ENCODE results near the gene PRPF40B. TPM values are rescaled to one million over a fixed set of nuclear protein-coding genes. Genes with fewer than 3 reads are reported as not detected.

Gene PRPF40B
- total and polyA plus RNA-seq, 2 of the 13 experiments (the other 11 are each of a cell fraction or from before 2014, with no cell fraction given), result 5.0 to 7.8 TPM

- no peak for TF ChIP-seq RNF219 (CRISPR knock-in tag; IDR thresholded peaks at IDR 0.05)
- TF ChIP-seq ZMAT5 (CRISPR knock-in tag; IDR thresholded peaks at IDR 0.05; ENCODE audit: borderline replicate concordance, low read depth), result no peak
- TF ChIP-seq PHF21A (CRISPR knock-in tag; IDR thresholded peaks at IDR 0.05), result peak; percentile 38; the same call in 1 of the 2 replicates
- TF ChIP-seq ZNF20 (CRISPR knock-in tag; IDR thresholded peaks at IDR 0.05), result no peak
- no peak for TF ChIP-seq THYN1 (CRISPR knock-in tag; IDR thresholded peaks at IDR 0.05; ENCODE audit: borderline replicate concordance, low read depth)
- peak; percentile 48; the same call in 1 of the 2 replicates for TF ChIP-seq SOX5 (CRISPR knock-in tag; IDR thresholded peaks at IDR 0.05; ENCODE audit: borderline replicate concordance)
- no peak for TF ChIP-seq ZNF775 (CRISPR knock-in tag; IDR thresholded peaks at IDR 0.05; ENCODE audit: borderline replicate concordance)
- no peak for TF ChIP-seq ZNF513 (CRISPR knock-in tag; conservative IDR thresholded peaks at IDR 0.05)
- no peak for TF ChIP-seq HMGXB3 (CRISPR knock-in tag; IDR thresholded peaks at IDR 0.05; ENCODE audit: borderline replicate concordance)
- TF ChIP-seq ISX (CRISPR knock-in tag; conservative IDR thresholded peaks at IDR 0.05), result no peak
- TF ChIP-seq NR2F6 (IDR thresholded peaks at IDR 0.05), result no peak
- TF ChIP-seq NR2F6 (CRISPR knock-in tag; IDR thresholded peaks at IDR 0.05), result peak; percentile 29; the same call in 1 of the 2 replicates
- no peak for TF ChIP-seq SKIL (CRISPR knock-in tag; IDR thresholded peaks at IDR 0.05; ENCODE audit: borderline replicate concordance)
- TF ChIP-seq ZIK1 (CRISPR knock-in tag; IDR thresholded peaks at IDR 0.05; ENCODE audit: borderline replicate concordance, low read depth), result no peak
- TF ChIP-seq ARNT2 (CRISPR knock-in tag; IDR thresholded peaks at IDR 0.05; ENCODE audit: low read depth), result no peak
- TF ChIP-seq ATF6 (CRISPR knock-in tag; conservative IDR thresholded peaks at IDR 0.05), result no peak
- TF ChIP-seq ZFAT (CRISPR knock-in tag; conservative IDR thresholded peaks at IDR 0.05), result no peak
Observed at GRCh38 chr12:49642370-49642802, 19.0 kb downstream of the PRPF40B start (continued).

All from HepG2 (cell line).